HG03469 (cell line): Measurements from ENCODE around the gene HSD17B8.

Experiments
- ATAC-seq: cut with Tn5 transposase; IDR thresholded peaks from one replicate; pipeline ENCODE4 v1.9.1; 2021; ENCODE audit warnings: mild to moderate bottlenecking, moderate library complexity, moderate number of reproducible peaks; ENCODE audit not compliant: unreplicated experiment

The HSD17B8 gene

DNA sequence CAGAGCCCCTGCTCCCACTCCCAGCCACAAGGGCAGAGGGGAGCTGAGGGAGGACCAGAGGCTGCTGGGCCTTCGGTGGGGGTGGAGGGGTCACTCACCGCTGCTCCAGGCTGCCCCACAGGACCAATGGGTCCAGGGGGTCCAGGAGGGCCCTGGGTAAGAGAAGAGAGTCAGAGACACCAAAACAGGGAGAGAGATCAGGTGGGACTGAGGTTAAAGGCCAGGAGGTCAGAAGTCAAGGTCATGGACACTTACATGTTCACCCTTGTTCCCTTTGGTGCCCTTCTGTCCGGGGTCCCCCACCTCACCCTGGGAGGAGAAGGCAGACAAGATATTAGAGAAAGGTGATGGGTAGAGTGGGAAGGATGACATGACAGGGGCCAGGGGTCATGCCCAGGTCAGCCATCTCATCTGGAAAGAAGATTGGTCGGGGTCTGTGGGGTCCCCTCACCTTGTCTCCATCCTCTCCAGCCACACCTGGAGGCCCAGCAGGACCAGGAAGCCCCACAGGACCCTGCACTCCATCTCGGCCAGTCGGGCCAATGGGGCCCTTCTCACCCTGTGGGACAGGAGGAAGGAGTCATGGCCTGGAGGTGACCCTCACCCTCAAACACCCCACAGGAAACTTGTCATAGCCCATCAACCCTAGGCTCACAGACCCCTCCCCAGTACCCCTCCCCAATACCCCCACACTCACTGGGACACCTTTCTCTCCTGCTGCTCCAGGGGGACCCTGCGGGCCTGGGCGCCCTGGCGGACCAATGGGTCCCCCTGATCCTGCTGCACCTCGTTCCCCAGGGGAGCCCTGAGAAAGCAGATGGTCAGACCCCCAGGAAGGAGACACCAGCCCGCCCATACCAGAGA lies 33.2 kb upstream of the HSD17B8 start:
- no peak for ATAC-seq

- ATAC-seq = no peak
Observed at GRCh38 chr6:33171880-33172687, 32.4 kb upstream of the HSD17B8 start.

DNA sequence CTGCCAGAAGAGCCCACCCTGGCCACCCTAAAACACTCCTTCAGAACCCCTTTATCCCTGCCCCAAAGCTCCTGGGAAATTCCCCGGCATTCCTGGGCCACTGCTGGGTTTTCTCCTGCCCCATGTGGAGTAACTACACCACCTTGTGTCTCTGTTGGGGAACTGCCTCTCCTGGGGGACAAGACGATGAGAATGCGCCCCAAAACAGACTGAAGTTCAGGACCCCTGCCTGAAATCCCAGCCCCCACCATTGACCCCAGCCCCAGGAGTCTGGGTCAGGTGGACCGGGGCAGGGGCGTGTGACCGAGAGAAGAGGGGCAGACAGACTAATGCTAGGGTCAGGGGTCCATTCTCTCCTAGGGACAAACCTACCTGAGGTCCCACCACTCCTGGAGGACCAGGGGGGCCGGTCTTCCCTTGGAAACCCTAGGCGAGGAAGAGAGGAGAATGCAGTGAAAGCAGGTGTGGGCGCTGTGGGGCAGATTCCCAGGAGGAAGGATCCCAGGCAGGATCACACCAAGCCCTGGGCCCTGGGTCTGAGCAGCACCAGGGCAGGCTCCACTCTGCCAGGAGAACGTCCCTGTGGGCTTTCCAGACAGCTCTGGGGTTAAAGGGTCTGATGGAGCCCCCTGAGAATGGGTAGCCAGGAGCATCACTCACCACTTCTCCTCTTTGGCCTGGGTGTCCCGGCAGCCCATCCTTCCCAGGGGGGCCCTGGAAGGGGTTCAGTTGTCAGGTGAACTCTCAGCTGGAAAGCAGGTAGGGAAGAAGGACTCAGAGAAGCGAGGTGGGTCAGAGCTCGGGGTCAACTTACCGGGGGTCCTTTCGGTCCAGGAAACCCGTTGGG lies 31.5 kb upstream of the HSD17B8 start:
- ATAC-seq = no peak

DNA sequence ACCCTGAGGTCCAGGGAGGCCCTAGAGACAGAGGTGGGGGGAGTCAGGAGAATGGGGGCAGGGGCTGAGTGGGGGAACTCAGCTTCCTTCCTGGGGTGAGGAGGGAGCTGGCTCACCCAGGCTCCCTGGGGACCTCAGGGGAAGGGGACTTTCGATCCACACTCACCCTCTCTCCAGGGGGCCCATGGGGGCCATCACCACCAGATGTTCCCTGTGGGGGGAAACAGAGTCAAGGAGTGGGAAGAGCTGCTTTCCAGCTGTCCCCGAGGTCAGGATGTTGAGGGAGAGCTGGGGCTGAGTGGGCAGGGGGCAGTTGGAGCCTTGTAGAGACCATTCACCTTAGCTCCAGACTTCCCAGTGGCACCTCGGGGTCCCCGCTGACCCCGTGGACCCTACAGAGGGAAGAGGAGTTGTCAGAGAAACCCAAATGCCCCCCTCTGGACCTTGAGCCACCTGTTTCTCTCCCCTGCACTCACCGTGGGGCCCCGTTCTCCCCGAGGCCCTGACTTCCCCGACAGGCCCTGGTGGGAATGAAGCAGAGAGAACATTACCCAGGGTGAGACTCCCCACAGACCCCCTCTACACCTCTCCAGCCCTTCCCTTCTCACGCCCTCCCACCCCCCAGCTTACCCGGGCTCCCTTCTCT lies 30.8 kb upstream of the HSD17B8 start:
- ATAC-seq = no peak

- no peak for ATAC-seq
Observed at GRCh38 chr6:33174784-33175183, 29.7 kb upstream of the HSD17B8 start.

DNA sequence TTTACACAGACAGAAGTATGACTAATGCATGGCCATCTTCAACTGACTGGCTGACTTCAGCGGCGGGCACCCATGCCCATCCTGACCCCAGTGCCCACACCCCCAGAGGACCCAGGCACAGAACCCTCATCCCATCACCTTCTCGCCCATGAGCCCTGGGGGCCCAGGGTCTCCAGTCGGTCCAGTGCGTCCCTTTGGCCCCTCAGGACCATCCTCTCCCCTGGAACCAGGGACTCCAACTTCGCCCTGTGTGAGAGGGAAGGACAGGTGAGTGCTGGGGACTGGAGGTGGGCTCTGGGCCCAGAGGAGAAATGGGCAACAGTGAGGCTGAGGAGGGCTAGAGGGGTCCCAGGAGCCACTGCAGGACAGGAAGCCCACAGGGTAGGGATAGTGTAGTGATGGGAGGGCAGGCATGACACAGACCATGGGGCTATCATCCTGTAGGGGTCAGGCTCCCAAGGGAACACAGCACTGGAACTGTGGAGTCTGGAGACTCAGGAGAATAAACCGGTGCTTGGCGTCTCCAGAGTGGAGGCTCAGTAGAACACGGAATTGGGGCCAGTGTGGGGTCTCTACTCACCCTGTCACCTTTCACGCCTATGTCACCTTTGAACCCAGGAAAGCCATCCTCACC lies 28.9 kb upstream of the HSD17B8 start:
- ATAC-seq = no peak

- ATAC-seq = no peak
Observed at GRCh38 chr6:33176906-33177305, 27.5 kb upstream of the HSD17B8 start.

- no peak for ATAC-seq
Observed at GRCh38 chr6:33177552-33178446, 26.7 kb upstream of the HSD17B8 start.

DNA sequence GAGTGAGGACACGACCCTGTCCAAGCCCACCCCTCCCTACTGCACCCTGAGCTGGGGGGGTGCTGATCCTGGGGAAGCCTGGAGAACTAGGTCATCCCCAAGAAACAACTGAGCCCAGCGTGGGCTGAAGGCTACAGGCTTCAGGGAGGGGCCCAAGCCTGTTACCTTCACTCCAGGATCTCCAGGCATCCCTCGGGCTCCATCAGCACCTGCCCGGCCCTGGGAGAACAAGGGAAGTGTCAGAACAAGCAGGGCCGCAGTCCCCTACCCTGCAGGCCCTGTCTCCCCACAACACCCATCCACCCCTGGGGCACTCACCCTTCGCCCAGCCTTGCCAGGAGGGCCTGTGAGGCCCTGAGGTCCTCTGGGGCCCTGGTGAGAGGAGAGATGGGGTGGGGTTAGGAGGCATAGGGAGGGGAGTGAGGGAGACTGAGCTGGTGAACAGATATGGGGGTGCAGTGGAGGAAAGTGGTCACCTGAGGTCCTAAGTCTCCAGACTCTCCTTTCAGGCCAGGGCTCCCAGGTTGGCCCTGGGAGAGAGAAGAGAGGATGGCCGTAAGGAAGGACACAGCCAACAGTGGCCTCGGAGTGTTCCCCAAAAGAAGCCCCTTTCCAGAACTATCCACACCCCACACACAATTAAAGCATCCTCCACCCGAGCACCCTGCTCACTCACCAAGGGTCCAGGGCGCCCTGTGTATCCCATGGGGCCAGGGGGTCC lies 25.5 kb upstream of the HSD17B8 start:
- no peak for ATAC-seq

GRCh38 chr6:33181141-33181540 lies 23.3 kb upstream of the HSD17B8 start:
- ATAC-seq = no peak

GRCh38 chr6:33183071-33183683 lies 21.3 kb upstream of the HSD17B8 start:
- ATAC-seq = no peak

GRCh38 chr6:33185190-33185589 lies 19.3 kb upstream of the HSD17B8 start:
- ATAC-seq = no peak

GRCh38 chr6:33185654-33186187 lies 18.7 kb upstream of the HSD17B8 start:
- ATAC-seq = no peak

GRCh38 chr6:33187809-33188208 lies 16.6 kb upstream of the HSD17B8 start:
- no peak for ATAC-seq

DNA sequence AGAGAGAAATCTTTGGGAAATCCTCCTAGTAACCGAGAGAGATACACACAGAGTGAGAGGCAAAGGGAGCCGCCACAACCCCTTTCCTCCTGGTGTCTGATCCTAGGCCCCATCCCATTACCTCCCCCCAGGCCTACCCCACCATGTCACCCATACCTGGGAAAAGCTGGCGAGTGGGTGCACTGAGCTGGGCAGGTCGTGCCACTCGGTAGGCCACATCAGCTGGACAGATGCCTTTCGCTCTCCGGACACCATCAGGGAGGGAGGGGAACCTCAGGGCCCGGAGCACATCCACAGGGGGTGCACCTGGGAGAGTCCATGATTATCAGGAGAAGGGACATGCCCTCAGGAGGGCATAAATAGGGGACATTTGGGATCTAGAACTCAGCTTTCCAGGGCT lies 15.3 kb upstream of the HSD17B8 start:
- ATAC-seq = no peak

GRCh38 chr6:33189625-33190448 lies 14.6 kb upstream of the HSD17B8 start:
- no peak for ATAC-seq

DNA sequence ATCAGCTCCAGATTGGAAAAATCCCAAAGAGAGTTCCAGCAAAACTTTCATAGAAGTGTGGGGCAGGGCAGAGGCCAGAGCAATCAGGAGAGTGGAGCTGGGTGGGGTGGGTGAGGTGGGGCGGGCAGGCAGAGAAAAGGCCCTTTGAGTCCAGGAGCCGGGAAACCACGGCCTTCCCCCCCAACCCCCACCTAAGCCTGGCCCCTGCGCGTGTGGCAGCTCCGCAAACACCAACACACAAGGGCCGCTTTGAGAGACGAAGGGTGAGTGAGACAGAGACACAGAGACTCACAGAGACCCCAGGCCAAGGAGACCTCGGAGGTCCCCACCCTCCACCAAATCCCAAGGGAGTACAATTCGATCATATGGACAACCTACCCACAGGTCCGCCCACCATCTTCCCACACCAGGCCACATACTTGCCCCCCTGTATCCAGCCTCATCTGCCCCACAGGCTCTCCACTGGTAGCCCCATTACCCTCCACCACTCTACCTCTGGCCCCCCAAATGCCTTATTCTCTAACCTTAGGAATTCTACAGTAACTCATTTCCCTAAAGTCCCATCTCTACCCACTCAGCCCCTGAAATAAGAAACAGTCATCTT lies 13.8 kb upstream of the HSD17B8 start:
- no peak for ATAC-seq
